SK-N-SH treated with all-trans-retinoic acid at 6 μM for 48 hours (cell line): ENCODE results near the gene EXD3.

Experiments
- ATAC-seq: fragments of 200-7000 bp; cut with Tn5 transposase; 3 replicates; pipeline ENCODE4 v1.9.1; 2020; ENCODE audit warnings: mild to moderate bottlenecking, moderate library complexity
- ARNTL ChIP-seq: fragments of 450-650 bp; formaldehyde crosslinking; IDR thresholded peaks from 2 replicates; pipeline ENCODE4 v1.5.0; 2020; ENCODE audit warnings: low read depth, mild to moderate bottlenecking, moderate library complexity, borderline replicate concordance
- BACH2 ChIP-seq: fragments of 250-450 bp; sonication (Bioruptor Pico); IDR thresholded peaks from 2 replicates; pipeline ENCODE4 v1.9.0; 2021; ENCODE audit warnings: mild to moderate bottlenecking, borderline replicate concordance
- CREB5 ChIP-seq: fragments of 250-450 bp; sonication (Bioruptor Pico); IDR thresholded peaks from 2 replicates; pipeline ENCODE4 v1.5.1; 2020; ENCODE audit warnings: low read depth, mild to moderate bottlenecking, moderate library complexity
- CSDC2 ChIP-seq: fragments of 250-450 bp; sonication (Bioruptor Pico); IDR thresholded peaks from 2 replicates; pipeline ENCODE4 v1.5.0; 2020; ENCODE audit warnings: mild to moderate bottlenecking, moderate library complexity
- CSRNP3 ChIP-seq: fragments of 250-450 bp; sonication (Bioruptor Pico); IDR thresholded peaks from 2 replicates; pipeline ENCODE4 v1.5.1; 2021; ENCODE audit warnings: mild to moderate bottlenecking, moderate library complexity
- ESRRG ChIP-seq: fragments of 250-450 bp; sonication (Bioruptor Pico); IDR thresholded peaks from 2 replicates; pipeline ENCODE4 v1.6.1; 2021; ENCODE audit warnings: mild to moderate bottlenecking
- GLIS3 ChIP-seq: fragments of 250-450 bp; sonication (Bioruptor Pico); IDR thresholded peaks from 2 replicates; pipeline ENCODE4 v1.5.0; 2020; ENCODE audit warnings: mild to moderate bottlenecking, moderate library complexity
- ISL1 ChIP-seq: fragments of 250-450 bp; sonication (Bioruptor Pico); IDR thresholded peaks from 2 replicates; pipeline ENCODE4 v2.1.2; 2022; ENCODE audit warnings: mild to moderate bottlenecking, moderate library complexity
- OSR1 ChIP-seq: fragments of 250-450 bp; sonication (Bioruptor Pico); IDR thresholded peaks from 2 replicates; pipeline ENCODE4 v1.8.0; 2022; ENCODE audit warnings: moderate library complexity, mild to moderate bottlenecking, inconsistent platforms
- POU6F1 ChIP-seq: fragments of 250-450 bp; sonication (Bioruptor Pico); IDR thresholded peaks from 2 replicates; pipeline ENCODE4 v1.8.0; 2021; ENCODE audit warnings: low read depth, mild to moderate bottlenecking, moderate library complexity, borderline replicate concordance
- PPARA ChIP-seq: fragments of 250-450 bp; sonication (Bioruptor Pico); IDR thresholded peaks from 2 replicates; pipeline ENCODE4 v1.5.0; 2020; ENCODE audit warnings: mild to moderate bottlenecking, borderline replicate concordance
- RARB ChIP-seq: fragments of 250-450 bp; sonication (Bioruptor Pico); IDR thresholded peaks from 2 replicates; pipeline ENCODE4 v1.8.0; 2021; ENCODE audit warnings: mild to moderate bottlenecking, moderate library complexity
- SNAI2 ChIP-seq: fragments of 250-450 bp; sonication (Bioruptor Pico); IDR thresholded peaks from 2 replicates; pipeline ENCODE4 v1.5.0; 2020; ENCODE audit warnings: mild to moderate bottlenecking, moderate library complexity
- TCF4 ChIP-seq: fragments of 250-450 bp; sonication (Bioruptor Pico); IDR thresholded peaks from 2 replicates; pipeline ENCODE4 v1.8.0; 2021; ENCODE audit warnings: mild to moderate bottlenecking, moderate library complexity, borderline replicate concordance
- TOX ChIP-seq: fragments of 250-450 bp; sonication (Bioruptor Pico); IDR thresholded peaks from 2 replicates; pipeline ENCODE4 v1.8.0; 2021; ENCODE audit warnings: mild to moderate bottlenecking, moderate library complexity, borderline replicate concordance
- TSHZ2 ChIP-seq: fragments of 250-450 bp; sonication (Bioruptor Pico); IDR thresholded peaks from 2 replicates; pipeline ENCODE4 v1.5.0; 2020; ENCODE audit warnings: mild to moderate bottlenecking, moderate library complexity
- ZC3H10 ChIP-seq: fragments of 250-450 bp; sonication (Bioruptor Pico); IDR thresholded peaks from 2 replicates; pipeline ENCODE4 v1.5.1; 2021; ENCODE audit warnings: mild to moderate bottlenecking, moderate library complexity
- ZFP3 ChIP-seq: fragments of 250-450 bp; sonication (Bioruptor Pico); IDR thresholded peaks from 2 replicates; pipeline ENCODE4 v1.5.0; 2020; ENCODE audit warnings: mild to moderate bottlenecking, moderate library complexity
- ZFP30 ChIP-seq: fragments of 450-650 bp; formaldehyde crosslinking; IDR thresholded peaks from 2 replicates; pipeline ENCODE4 v1.5.0; 2022; ENCODE audit warnings: mild to moderate bottlenecking, moderate library complexity
- ZNF565 ChIP-seq: fragments of 450-650 bp; formaldehyde crosslinking; conservative IDR thresholded peaks from 2 replicates; pipeline ENCODE4 v1.5.0; 2020; ENCODE audit warnings: low read depth, mild to moderate bottlenecking, moderate library complexity
- ZNF70 ChIP-seq: fragments of 450-650 bp; formaldehyde crosslinking; IDR thresholded peaks from 2 replicates; pipeline ENCODE4 v1.5.0; 2020; ENCODE audit warnings: mild to moderate bottlenecking, moderate library complexity
- ZNF8 ChIP-seq: fragments of 450-650 bp; formaldehyde crosslinking; IDR thresholded peaks from 2 replicates; pipeline ENCODE4 v1.5.0; 2020; ENCODE audit warnings: mild to moderate bottlenecking, moderate library complexity

EXD3 gene

GRCh38 chr9:137436761-137437600, 14.0 kb upstream of the EXD3 start:
- ATAC-seq, result no peak
- TF ChIP-seq TSHZ2 (CRISPR knock-in tag) (no peak), ESRRG (no peak), TCF4 (CRISPR knock-in tag) (no peak), GLIS3 (CRISPR knock-in tag) (no peak), ZFP3 (no peak), CSDC2 (CRISPR knock-in tag) (no peak), OSR1 (CRISPR knock-in tag) (no peak), ISL1 (CRISPR knock-in tag) (no peak)

- no peak for TF ChIP-seq ZC3H10 (CRISPR knock-in tag)
- TF ChIP-seq ZNF70 (CRISPR knock-in tag), result no peak
- no peak for TF ChIP-seq CSRNP3 (CRISPR knock-in tag)
- TF ChIP-seq ZNF8 (CRISPR knock-in tag), result no peak
- TF ChIP-seq ESRRG, result no peak
- no peak for TF ChIP-seq CREB5 (CRISPR knock-in tag)
- TF ChIP-seq ZNF565 (CRISPR knock-in tag), result no peak
- TF ChIP-seq ISL1 (CRISPR knock-in tag), result no peak
- TF ChIP-seq PPARA (CRISPR knock-in tag), result no peak
- no peak for TF ChIP-seq POU6F1 (CRISPR knock-in tag)
- no peak for TF ChIP-seq OSR1 (CRISPR knock-in tag)
- TF ChIP-seq TCF4 (CRISPR knock-in tag), result no peak
- TF ChIP-seq ZFP3, result no peak
- TF ChIP-seq ZFP30 (CRISPR knock-in tag), result no peak
- no peak for TF ChIP-seq BACH2 (CRISPR knock-in tag)
- TF ChIP-seq TOX (CRISPR knock-in tag), result no peak
- TF ChIP-seq ARNTL (CRISPR knock-in tag), result no peak
- peak; percentile 94 for ATAC-seq
Measured at GRCh38 chr9:137435980-137436760, 13.2 kb upstream of the EXD3 start.

- ATAC-seq, result peak; percentile 2
- no peak for TF ChIP-seq GLIS3 (CRISPR knock-in tag)
- no peak for TF ChIP-seq TSHZ2 (CRISPR knock-in tag)
- no peak for TF ChIP-seq ZNF70 (CRISPR knock-in tag)
- no peak for TF ChIP-seq ZFP3
- TF ChIP-seq ZFP30 (CRISPR knock-in tag), result no peak
- no peak for TF ChIP-seq CSRNP3 (CRISPR knock-in tag)
- no peak for TF ChIP-seq SNAI2 (CRISPR knock-in tag)
- no peak for TF ChIP-seq ZNF565 (CRISPR knock-in tag)
- no peak for TF ChIP-seq CSDC2 (CRISPR knock-in tag)
- no peak for TF ChIP-seq BACH2 (CRISPR knock-in tag)
- TF ChIP-seq RARB (CRISPR knock-in tag), result no peak
- TF ChIP-seq, all 23 proteins: peak for 0
Measured at GRCh38 chr9:137435381-137435891, 12.5 kb upstream of the EXD3 start.
